AG08396 (cell line): ENCODE results near the gene TECPR1.
A peak's percentile ranks its signal among the peaks of the same experiment; 100 is the strongest.

Experiments
- DNase-seq: peaks from one replicate; pipeline ENCODE4 v3.0.0; 2012; ENCODE audit warnings: low spot score, mixed read lengths

Gene TECPR1, protein sequence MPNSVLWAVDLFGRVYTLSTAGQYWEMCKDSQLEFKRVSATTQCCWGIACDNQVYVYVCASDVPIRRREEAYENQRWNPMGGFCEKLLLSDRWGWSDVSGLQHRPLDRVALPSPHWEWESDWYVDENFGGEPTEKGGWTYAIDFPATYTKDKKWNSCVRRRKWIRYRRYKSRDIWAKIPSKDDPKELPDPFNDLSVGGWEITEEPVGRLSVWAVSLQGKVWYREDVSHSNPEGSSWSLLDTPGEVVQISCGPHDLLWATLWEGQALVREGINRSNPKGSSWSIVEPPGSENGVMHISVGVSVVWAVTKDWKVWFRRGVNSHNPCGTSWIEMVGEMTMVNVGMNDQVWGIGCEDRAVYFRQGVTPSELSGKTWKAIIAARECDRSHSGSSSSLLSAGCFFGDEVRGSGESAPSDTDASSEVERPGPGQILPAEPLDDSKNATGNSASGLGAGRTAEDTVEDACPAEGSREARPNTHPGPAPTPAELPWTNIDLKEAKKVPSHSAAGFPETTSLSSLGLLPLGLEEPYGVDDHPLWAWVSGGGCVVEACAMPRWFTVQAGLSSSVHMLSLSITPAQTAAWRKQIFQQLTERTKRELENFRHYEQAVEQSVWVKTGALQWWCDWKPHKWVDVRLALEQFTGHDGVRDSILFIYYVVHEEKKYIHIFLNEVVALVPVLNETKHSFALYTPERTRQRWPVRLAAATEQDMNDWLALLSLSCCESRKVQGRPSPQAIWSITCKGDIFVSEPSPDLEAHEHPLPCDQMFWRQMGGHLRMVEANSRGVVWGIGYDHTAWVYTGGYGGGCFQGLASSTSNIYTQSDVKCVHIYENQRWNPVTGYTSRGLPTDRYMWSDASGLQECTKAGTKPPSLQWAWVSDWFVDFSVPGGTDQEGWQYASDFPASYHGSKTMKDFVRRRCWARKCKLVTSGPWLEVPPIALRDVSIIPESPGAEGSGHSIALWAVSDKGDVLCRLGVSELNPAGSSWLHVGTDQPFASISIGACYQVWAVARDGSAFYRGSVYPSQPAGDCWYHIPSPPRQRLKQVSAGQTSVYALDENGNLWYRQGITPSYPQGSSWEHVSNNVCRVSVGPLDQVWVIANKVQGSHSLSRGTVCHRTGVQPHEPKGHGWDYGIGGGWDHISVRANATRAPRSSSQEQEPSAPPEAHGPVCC

GRCh38 chr7:98251601-98252424 is at the start of gene TECPR1:
Gene TECPR1 (minus strand): TSS chr7:98252232. CDS start chr7:98246146, 6,086 bp downstream.
- peak; percentile 100 for DNase-seq

GRCh38 chr7:98300595-98301372 is 48.8 kb upstream of the TECPR1 start:
- no peak for DNase-seq

DNA sequence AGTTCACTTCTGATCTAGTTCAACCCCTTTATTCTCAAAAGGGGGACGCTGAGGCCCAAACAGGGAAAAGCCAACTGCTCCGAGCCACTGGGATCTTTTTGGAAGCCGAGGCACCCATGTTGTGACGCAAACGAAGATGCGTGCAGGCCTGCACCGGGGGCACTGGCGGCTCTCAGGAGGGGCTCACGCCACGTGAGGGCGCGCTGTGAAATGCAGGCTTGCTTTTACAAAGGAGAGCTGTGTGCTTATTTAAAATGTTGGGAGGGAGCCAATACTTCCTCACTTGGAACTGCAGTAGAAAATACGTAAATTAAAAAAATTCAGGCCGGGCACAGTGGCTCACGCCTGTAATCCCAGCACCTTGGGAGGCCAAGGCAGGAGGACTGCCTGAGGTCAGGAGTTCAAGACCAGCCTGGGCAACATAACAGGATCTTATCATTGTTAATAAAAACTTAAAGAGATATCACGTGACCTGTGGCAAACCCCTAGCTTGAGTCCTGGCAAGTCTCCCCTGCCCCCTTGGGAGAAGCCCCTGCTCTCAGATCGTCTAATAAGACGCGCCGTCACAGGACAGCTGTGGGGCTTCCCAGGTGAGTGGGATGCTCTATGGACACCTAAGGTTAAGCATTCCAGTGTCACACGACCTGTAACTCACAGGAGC is 45.7 kb upstream of the TECPR1 start:
- no peak for DNase-seq

DNA sequence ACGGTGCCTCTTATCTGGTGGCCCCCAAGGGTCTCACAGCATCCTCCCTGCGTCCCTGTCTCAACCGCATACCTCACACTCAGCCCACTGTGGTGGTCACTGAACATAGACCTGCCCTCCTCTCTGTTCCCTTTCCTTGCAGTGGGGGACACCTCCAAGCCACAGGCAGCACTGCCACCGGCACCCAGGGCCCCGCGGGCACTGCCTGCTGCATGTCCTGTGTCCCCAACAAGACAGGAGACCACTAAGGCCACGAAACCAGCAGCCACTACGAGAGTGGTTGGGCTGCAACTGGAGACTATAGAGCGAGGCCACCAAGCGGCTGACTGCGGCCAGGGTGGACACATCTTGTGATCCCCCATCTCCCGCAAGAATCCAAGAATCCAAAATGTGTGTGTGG is 44.8 kb upstream of the TECPR1 start:
- no peak for DNase-seq

- DNase-seq = no peak
Observed at GRCh38 chr7:98295467-98296192, 43.6 kb upstream of the TECPR1 start.

- DNase-seq = peak; percentile 75
Observed at GRCh38 chr7:98294798-98295382, 42.9 kb upstream of the TECPR1 start.

DNA sequence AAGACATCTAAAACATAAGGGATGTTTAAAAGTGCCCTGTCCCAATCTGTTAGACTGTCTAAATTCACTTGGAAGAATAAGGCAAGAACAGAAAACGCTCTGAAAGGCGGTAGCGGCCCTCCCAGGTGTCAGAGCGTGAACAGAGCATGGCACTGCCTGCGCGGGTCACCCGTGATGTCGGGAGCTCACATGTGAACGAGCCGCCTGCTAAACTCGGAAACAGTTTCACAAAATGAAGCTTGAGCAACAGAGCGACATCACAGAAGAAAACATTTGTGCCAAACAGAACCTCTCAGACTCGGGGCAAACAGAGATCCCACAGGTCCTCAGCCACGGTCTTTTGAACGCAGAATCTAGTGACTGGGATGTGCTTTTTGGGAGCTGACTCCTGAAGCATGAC is 42.3 kb upstream of the TECPR1 start:
- no peak for DNase-seq

DNA sequence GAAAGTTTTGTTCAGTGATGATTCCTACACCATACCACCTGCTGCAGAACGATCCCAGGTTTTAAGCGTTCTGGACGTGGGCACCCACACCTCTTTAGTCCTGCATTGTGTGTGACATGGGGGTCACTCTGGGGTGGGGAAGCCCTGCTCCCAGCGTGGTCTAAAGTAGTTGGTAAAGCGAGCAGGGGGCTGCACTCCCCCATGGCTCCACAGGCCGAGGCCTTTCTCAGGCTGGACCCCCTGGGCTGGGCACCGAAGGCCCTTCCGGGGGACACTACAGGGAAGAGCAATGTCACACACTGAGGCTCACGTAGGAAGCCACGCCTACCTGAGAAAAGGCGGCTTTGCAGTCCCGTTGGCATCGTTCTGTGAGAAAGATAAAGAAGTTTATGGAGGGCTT is 41.7 kb upstream of the TECPR1 start:
- DNase-seq = no peak

- no peak for DNase-seq
Observed at GRCh38 chr7:98293265-98293664, 41.2 kb upstream of the TECPR1 start.

GRCh38 chr7:98291717-98292116 is 39.7 kb upstream of the TECPR1 start:
- no peak for DNase-seq

- no peak for DNase-seq
Observed at GRCh38 chr7:98289333-98289875, 37.4 kb upstream of the TECPR1 start.

DNA sequence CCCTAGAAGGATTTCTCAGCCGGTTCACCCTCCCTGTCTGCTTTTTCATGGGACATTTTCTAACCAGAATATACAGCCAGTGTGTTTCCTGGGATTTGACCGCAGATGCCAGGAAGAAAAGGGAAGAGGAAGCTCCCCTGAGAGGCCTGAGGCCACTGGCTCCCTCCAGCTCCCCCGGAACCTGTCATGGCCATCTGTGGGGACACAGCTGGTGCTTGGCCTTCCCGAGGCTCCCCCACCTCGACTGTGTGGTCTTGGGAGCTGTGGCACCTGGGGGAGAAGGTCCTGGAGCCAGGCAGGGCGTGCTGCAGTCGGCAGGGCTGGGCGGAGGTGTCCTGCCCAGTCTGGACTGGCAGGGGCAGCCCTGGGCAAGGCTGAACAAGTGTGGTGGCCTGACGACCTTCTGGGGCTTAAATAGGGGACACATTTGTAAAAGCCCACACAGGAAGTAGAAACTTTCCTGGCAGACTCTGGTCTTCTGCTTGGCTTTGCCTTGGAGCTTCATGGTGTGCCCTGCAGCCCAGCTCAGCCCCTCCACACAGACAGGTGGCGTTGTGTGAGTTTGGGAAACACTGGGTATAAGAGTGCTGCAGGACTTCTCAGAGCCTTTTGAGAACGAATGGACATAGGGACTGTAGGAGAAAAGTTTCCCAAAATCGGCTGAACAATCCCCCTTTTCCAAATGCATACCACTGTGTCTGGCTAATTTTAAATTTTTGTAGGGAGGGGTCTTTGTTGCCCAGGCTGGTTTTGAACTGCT is 36.2 kb upstream of the TECPR1 start:
- no peak for DNase-seq

DNA sequence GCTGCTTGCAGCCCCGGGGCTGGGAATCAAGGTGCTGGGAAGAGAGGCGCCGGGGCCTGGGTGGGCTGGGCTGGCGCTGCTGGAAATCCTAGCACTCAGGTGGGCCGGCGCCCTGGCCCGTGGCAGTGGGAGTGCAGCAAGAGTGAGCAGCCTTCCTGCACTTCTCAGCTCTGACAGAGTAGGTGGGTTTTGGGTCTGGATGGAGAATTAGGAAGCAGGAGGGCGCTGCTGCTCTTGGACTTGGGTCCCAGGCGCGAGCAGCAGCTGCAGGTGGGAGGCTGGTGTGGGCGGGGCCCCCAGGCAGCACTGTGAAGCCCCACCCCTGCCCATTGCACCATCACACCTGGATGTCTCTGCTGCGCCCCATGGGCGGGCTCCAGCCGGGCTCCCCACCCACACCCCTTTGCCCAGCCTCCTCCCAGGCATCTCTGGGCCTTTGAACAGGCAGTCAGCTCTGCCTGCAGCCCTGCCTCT is 35.5 kb upstream of the TECPR1 start:
- no peak for DNase-seq

GRCh38 chr7:98286701-98287485 is 34.9 kb upstream of the TECPR1 start:
- no peak for DNase-seq

DNA sequence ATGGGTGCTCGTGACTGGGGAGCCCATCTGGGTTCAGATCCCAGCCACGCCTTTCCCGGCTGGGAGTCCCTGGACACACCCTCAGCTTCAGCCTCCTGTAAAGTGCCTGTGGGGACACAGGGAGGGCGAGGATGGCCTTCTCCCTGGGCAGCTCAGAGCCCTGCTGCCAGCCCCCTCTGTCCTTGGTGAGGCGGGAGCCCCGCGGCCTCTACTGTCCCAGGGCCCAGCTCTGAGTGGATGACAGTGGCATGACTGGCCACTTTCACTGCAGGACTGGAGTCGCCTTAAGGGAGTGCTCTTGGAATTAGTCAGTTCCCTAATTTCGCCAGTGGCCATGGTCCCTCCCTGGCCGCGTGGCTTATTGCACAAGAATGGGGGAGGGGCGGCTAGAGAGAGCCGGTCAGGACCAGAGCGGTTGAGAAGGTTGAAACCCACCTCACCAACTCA is 34.1 kb upstream of the TECPR1 start:
- peak; percentile 73 for DNase-seq

DNA sequence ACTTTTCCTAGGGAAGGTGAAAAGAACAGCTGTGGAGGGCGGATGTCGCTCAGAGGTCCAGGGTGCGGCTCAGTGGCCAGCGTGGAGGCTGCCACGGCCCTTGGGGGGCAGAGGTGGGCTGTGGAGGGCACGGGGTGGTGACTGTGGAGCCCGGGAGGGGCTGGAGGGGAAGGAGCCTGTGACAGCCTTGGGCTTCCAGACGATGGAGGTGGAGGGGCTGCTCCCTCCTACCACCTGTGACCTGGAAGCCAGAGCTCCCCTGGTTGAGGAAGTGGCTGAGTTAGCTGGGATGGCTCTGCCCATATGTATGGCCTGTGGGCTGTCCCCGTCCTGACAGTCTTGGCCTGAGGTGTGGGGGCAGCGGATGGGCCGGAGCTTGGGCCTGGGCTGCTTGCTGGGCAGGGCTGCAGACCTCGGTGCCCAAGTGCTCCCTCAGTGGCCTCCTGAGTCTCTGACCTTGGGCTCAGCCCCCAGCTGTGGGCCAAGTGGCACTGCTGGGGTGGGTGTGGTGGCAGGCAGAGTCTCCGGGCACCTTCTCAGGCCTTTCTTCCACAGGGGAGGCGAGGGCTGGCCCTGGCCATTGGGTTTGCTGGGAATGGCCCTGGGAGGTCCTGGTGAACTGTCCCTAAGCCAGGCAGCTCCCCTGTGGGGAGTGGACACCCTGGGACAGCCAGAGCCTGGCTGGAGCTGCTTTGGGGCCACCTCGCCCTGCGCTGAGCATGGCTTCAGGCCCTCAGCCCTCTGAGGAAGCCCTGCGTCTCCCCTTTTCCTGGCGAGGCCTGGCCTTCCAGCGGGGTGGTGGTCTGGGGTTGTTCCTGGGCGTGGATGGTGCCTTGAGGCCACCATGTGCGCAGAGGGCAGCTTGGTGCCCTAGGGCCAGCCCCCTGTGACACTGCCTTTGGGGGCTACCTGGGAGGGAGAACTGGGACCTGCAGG is 33.4 kb upstream of the TECPR1 start:
- no peak for DNase-seq
